OCI-LY1 (cell line): ENCODE measurements around the gene TIGD1.

Experiments used
- H2AFZ ChIP-seq: fragments of 200-600 bp; sonication (generic), shearing (Covaris generic); 2 replicates; pipeline ENCODE4 v1.6.0; 2014; ENCODE audit warnings: antibody characterized with exemption, mild to moderate bottlenecking, low read length
- H3F3A ChIP-seq: fragments of 200-600 bp; sonication (generic), shearing (Covaris generic); 2 replicates; pipeline ENCODE4 v1.6.0; 2014; ENCODE audit warnings: mild to moderate bottlenecking, antibody characterized with exemption, low read length, moderate library complexity; ENCODE audit not compliant: insufficient read depth
- H3K27ac ChIP-seq: fragments of 200-600 bp; sonication (generic); 2 replicates; pipeline ENCODE4 v1.5.1; 2014; ENCODE audit warnings: low read length, mixed run types, mild to moderate bottlenecking, low read depth; ENCODE audit not compliant: poor library complexity, severe bottlenecking
- H3K27me3 ChIP-seq: fragments of 200-600 bp; sonication (generic); 2 replicates; pipeline ENCODE4 v1.6.0; 2014; ENCODE audit warnings: antibody characterized with exemption, mild to moderate bottlenecking, low read length, moderate library complexity; ENCODE audit not compliant: insufficient read depth
- H3K36me3 ChIP-seq: fragments of 200-600 bp; sonication (generic); 2 replicates; pipeline ENCODE4 v1.6.1; 2014; ENCODE audit warnings: mild to moderate bottlenecking, antibody characterized with exemption, low read length, moderate library complexity, mixed read lengths; ENCODE audit not compliant: insufficient read depth
- H3K4me1 ChIP-seq: fragments of 200-600 bp; sonication (generic); 2 replicates; pipeline ENCODE4 v1.5.1; 2014; ENCODE audit warnings: mild to moderate bottlenecking, low read length, moderate library complexity; ENCODE audit not compliant: insufficient read depth, severe bottlenecking
- H3K4me2 ChIP-seq: fragments of 200-600 bp; sonication (generic), shearing (Covaris generic); 2 replicates; pipeline ENCODE4 v1.6.1; 2014; ENCODE audit warnings: low read length
- H3K4me3 ChIP-seq: fragments of 200-600 bp; sonication (generic); 2 replicates; pipeline ENCODE4 v1.5.1; 2014; ENCODE audit warnings: low read length, low read depth, mild to moderate bottlenecking, mixed read lengths; ENCODE audit not compliant: poor library complexity, severe bottlenecking
- H3K79me2 ChIP-seq: fragments of 200-600 bp; shearing (Covaris generic); 2 replicates; pipeline ENCODE4 v1.6.1; 2016; ENCODE audit warnings: mixed run types, low read length, mixed read lengths; ENCODE audit not compliant: insufficient read depth
- H3K9ac ChIP-seq: fragments of 200-600 bp; sonication (generic), shearing (Covaris generic); 2 replicates; pipeline ENCODE4 v1.6.1; 2014; ENCODE audit warnings: mild to moderate bottlenecking, low read length, mixed read lengths
- H3K9me2 ChIP-seq: fragments of 200-600 bp; sonication (generic), shearing (Covaris generic); 2 replicates; pipeline ENCODE4 v1.6.1; 2014; ENCODE audit warnings: low read depth, mild to moderate bottlenecking, low read length, mixed read lengths
- H3K9me3 ChIP-seq: fragments of 200-600 bp; shearing (Covaris generic); 2 replicates; pipeline ENCODE4 v1.6.1; 2014; ENCODE audit warnings: low read length, mixed read lengths
- H4K20me1 ChIP-seq: fragments of 200-600 bp; sonication (generic), shearing (Covaris generic); 2 replicates; pipeline ENCODE4 v1.6.0; 2016; ENCODE audit warnings: mild to moderate bottlenecking, low read length; ENCODE audit not compliant: insufficient read depth
- CTCF ChIP-seq: fragments of 200-600 bp; sonication (generic), shearing (Covaris generic); IDR thresholded peaks from 2 replicates; pipeline ENCODE4 v1.5.1; 2017; ENCODE audit warnings: mild to moderate bottlenecking, antibody characterized with exemption, low read length, moderate library complexity, mixed read lengths
- EZH2 ChIP-seq: fragments of 200-600 bp; sonication (generic), shearing (Covaris generic); IDR thresholded peaks from 2 replicates; pipeline ENCODE4 v1.8.0; 2017; ENCODE audit warnings: borderline replicate concordance, mixed run types, mild to moderate bottlenecking, antibody characterized with exemption, low read length, moderate library complexity, mixed read lengths

Gene TIGD1

DNA sequence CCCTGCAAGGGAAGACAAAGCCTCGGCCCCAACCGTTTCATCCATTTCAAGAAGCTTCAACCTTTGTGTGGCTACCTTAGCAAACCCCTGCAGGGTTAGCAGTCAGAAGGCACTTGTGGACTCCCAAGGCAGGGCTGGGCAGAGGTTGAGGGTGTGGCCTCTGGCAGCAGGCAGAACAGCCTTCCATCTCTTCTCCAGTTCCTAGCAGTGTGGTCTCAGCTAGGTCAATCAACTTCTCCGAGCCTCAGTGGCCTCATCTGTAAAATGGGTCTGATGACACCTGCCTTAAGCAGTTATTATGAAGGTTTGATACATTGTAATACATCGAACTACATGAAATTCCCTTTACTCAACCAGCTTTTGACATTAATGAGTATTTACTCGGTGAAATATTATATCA, 37.0 kb downstream of the TIGD1 start:
- Histone ChIP-seq H3K27me3 (no peaks in the 10 kb centered on the region), H3K9me2 (no peaks in the 10 kb centered on the region), H2AFZ (no peak overlapping the region), H3K4me2 (no peak overlapping the region), H3K4me1 (no peaks in the 10 kb centered on the region), H3K9ac (no peak overlapping the region), H3K36me3 (no peaks in the 10 kb centered on the region), H3K4me3 (no peak overlapping the region), H3F3A (no peaks in the 10 kb centered on the region), H3K79me2 (no peaks in the 10 kb centered on the region), H3K27ac (no peak overlapping the region), H4K20me1 (no peaks in the 10 kb centered on the region), H3K9me3 (no peaks in the 10 kb centered on the region)
- TF ChIP-seq EZH2 = no peak
- no peak for TF ChIP-seq CTCF

- no peak overlapping the region for H3K4me3 ChIP-seq
- no peak overlapping the region for H3K27ac ChIP-seq
- no peaks in the 10 kb centered on the region for H3K36me3 ChIP-seq
- H3K4me1 ChIP-seq = no peaks in the 10 kb centered on the region
- H2AFZ ChIP-seq = no peak overlapping the region
- no peaks in the 10 kb centered on the region for H3F3A ChIP-seq
- H3K79me2 ChIP-seq = no peaks in the 10 kb centered on the region
- no peak overlapping the region for H3K4me2 ChIP-seq
- no peaks in the 10 kb centered on the region for H3K9me2 ChIP-seq
- H4K20me1 ChIP-seq = no peaks in the 10 kb centered on the region
- H3K27me3 ChIP-seq = no peaks in the 10 kb centered on the region
- no peak for TF ChIP-seq CTCF
- TF ChIP-seq EZH2 = no peak
- H3K9me3 ChIP-seq = no peaks in the 10 kb centered on the region
- H3K9ac ChIP-seq = no peak overlapping the region
These were observed 37.8 kb downstream of the TIGD1 start for GRCh38 chr2:232512602-232513001.

- Histone ChIP-seq H3K9ac (no peak overlapping the region), H3K79me2 (no peaks in the 10 kb centered on the region), H4K20me1 (no peaks in the 10 kb centered on the region), H3K9me3 (no peaks in the 10 kb centered on the region), H3K27ac (no peak overlapping the region), H3K27me3 (no peaks in the 10 kb centered on the region), H3K4me3 (no peak overlapping the region), H3K4me1 (no peaks in the 10 kb centered on the region), H3K9me2 (no peaks in the 10 kb centered on the region), H3K36me3 (no peaks in the 10 kb centered on the region), H3K4me2 (no peak overlapping the region), H2AFZ (no peak overlapping the region), H3F3A (no peaks in the 10 kb centered on the region)
- TF ChIP-seq EZH2 (no peak), CTCF (no peak)
These were observed 38.9 kb downstream of the TIGD1 start for GRCh38 chr2:232511336-232511890.
